ENCODE data around the gene PGBD5. TPM values are rescaled to one million over a fixed set of nuclear protein-coding genes. Genes with fewer than 3 reads are reported as not detected.
"Not testable (repeated sequence)": the region's sequence is repeated elsewhere in the genome, so short reads cannot be mapped to it uniquely, and the experiment has no call there.

PGBD5 gene
- total RNA-seq, 1 donor from 2014 or later: 1.0 TPM

DNA sequence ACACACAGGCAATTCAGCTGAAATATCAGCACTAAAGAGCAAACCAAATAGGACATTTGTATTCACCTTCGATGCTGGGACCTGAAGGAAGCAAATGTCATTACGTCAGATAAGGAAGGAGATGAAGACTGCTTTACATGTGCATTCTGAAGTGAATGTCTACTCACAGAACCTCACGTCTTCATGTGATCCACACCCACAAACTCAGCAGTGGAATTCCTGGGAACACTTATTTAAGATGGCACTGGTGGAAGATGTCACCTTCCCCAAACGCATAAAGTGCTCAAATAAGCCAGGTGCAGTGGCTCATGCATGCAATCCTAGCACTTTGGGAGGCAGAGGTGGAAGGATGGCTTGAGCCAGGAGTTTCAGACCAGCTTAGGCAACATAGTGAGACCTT lies 11.4 kb downstream of the PGBD5 start:
- Mint-ChIP-seq H3K27ac (ENCODE audit: unreplicated experiment) (no peak overlapping the region), H3K4me1 (ENCODE audit: unreplicated experiment) (no peaks in the 10 kb centered on the region), H3K4me3 (ENCODE audit: unreplicated experiment) (no peak overlapping the region), H3K9me3 (ENCODE audit: unreplicated experiment) (no peaks in the 10 kb centered on the region), H3K27me3 (ENCODE audit: unreplicated experiment) (peaks cover 47% of the 10 kb centered on the region), H3K36me3 (ENCODE audit: unreplicated experiment) (no peaks in the 10 kb centered on the region)
- no peak for DNase-seq (ENCODE audit: extremely low spot score, unreplicated experiment)
- TF ChIP-seq, protein P1, sequence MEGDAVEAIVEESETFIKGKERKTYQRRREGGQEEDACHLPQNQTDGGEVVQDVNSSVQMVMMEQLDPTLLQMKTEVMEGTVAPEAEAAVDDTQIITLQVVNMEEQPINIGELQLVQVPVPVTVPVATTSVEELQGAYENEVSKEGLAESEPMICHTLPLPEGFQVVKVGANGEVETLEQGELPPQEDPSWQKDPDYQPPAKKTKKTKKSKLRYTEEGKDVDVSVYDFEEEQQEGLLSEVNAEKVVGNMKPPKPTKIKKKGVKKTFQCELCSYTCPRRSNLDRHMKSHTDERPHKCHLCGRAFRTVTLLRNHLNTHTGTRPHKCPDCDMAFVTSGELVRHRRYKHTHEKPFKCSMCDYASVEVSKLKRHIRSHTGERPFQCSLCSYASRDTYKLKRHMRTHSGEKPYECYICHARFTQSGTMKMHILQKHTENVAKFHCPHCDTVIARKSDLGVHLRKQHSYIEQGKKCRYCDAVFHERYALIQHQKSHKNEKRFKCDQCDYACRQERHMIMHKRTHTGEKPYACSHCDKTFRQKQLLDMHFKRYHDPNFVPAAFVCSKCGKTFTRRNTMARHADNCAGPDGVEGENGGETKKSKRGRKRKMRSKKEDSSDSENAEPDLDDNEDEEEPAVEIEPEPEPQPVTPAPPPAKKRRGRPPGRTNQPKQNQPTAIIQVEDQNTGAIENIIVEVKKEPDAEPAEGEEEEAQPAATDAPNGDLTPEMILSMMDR (IDR thresholded peaks at IDR 0.05): no peak

DNA sequence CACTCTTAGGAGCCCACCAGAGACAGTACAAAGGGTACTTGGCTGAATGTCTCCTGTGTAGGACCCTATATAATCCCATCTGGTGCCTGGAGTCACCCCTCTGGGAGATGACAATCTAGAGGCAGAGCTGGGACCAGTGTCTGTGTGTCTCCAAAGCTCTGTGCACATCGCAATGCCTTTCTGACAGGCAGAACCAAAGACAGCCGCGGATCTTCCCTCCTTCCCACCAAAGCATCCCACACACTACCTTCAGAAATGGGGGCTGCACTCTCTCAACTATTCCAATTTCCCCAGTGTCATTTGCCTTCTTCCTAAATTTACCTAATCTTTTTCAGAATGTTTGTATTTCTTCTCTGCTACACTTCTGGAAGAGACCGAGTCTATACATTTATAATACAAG lies 12.0 kb downstream of the PGBD5 start:
- Mint-ChIP-seq H3K36me3 (ENCODE audit: unreplicated experiment) (no peaks in the 10 kb centered on the region), H3K27ac (ENCODE audit: unreplicated experiment) (no peak overlapping the region), H3K4me3 (ENCODE audit: unreplicated experiment) (no peak overlapping the region), H3K4me1 (ENCODE audit: unreplicated experiment) (no peaks in the 10 kb centered on the region), H3K27me3 (ENCODE audit: unreplicated experiment) (peaks cover 50% of the 10 kb centered on the region), H3K9me3 (ENCODE audit: unreplicated experiment) (no peaks in the 10 kb centered on the region)
- TF ChIP-seq, protein P1 (IDR thresholded peaks at IDR 0.05): no peak
- DNase-seq (ENCODE audit: extremely low spot score, unreplicated experiment): no peak

DNA sequence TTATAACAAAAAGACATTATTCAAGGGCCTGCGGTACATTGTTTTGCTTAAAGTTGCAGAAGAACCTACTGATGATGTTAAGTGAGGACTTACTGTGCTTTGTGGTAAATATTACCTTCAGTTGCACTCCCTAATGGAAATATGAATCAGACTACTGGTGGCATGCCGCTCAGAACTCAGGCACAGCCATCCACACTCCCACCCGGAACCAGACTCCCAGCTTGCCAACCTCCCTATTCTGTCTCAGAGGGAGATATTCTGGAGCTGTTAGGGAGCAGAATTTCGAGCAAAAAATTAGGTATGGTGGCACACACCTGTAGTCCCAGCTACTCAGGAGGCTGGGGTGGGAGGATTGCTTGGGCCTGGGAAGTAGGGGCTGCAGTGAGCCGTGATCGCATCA lies 13.1 kb downstream of the PGBD5 start:
- H3K27ac Mint-ChIP-seq (ENCODE audit: unreplicated experiment): no peak overlapping the region
- no peaks in the 10 kb centered on the region for H3K36me3 Mint-ChIP-seq (ENCODE audit: unreplicated experiment)
- TF ChIP-seq, protein P1 (IDR thresholded peaks at IDR 0.05): no peak
- H3K4me3 Mint-ChIP-seq (ENCODE audit: unreplicated experiment): no peak overlapping the region
- DNase-seq (ENCODE audit: extremely low spot score, unreplicated experiment): no peak
- H3K27me3 Mint-ChIP-seq (ENCODE audit: unreplicated experiment): peaks cover 48% of the 10 kb centered on the region
- H3K4me1 Mint-ChIP-seq (ENCODE audit: unreplicated experiment): no peaks in the 10 kb centered on the region
- no peaks in the 10 kb centered on the region for H3K9me3 Mint-ChIP-seq (ENCODE audit: unreplicated experiment)

DNA sequence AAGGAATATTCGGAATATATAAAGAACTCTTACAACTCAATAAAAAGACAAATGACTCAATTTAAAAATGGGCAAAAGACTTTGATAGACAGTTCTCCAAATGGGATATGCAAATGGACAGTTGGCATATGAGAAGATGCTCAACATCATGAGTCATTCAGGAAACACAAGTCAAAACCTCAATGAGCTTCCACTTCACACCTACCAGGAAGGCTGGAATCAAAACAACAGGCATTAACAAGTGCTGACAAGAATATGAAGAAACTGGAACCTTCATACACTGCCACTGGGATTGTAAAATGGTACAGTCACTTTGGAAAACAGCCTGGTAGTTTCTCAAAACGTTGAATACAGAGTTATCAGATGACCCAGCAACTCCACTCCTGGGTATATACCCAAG lies 17.2 kb downstream of the PGBD5 start:
- TF ChIP-seq, protein P1 (IDR thresholded peaks at IDR 0.05): no peak
- Mint-ChIP-seq H3K27me3 (ENCODE audit: unreplicated experiment) (peaks cover 32% of the 10 kb centered on the region), H3K9me3 (ENCODE audit: unreplicated experiment) (no peaks in the 10 kb centered on the region), H3K4me3 (ENCODE audit: unreplicated experiment) (no peak overlapping the region), H3K4me1 (ENCODE audit: unreplicated experiment) (no peaks in the 10 kb centered on the region), H3K27ac (ENCODE audit: unreplicated experiment) (no peak overlapping the region), H3K36me3 (ENCODE audit: unreplicated experiment) (no peaks in the 10 kb centered on the region)
- DNase-seq (ENCODE audit: extremely low spot score, unreplicated experiment): no peak

DNA sequence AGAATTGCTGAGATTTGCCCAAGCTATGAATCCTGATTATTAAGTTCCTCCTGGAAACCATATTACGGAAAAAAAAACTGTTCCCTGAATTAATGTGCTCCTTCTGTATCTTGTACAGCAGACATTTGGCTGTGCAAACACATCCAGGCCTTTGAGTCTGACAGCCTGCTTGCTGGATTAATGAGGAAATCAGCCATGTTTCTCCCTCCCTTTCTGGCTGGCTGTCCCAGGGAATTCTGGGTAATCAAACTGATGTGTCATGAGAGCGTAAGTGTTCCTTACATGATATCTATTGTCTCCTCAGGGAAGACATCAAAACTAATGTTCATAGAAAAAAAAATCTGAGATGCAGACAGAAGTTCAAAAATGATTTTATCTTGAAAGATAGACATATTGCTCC lies 18.8 kb downstream of the PGBD5 start:
- no peak for DNase-seq (ENCODE audit: extremely low spot score, unreplicated experiment)
- H3K27ac Mint-ChIP-seq (ENCODE audit: unreplicated experiment): no peak overlapping the region
- TF ChIP-seq, protein P1 (IDR thresholded peaks at IDR 0.05): no peak
- no peaks in the 10 kb centered on the region for H3K4me1 Mint-ChIP-seq (ENCODE audit: unreplicated experiment)
- no peak overlapping the region for H3K4me3 Mint-ChIP-seq (ENCODE audit: unreplicated experiment)
- H3K27me3 Mint-ChIP-seq (ENCODE audit: unreplicated experiment): peaks cover 27% of the 10 kb centered on the region
- H3K36me3 Mint-ChIP-seq (ENCODE audit: unreplicated experiment): no peaks in the 10 kb centered on the region
- no peaks in the 10 kb centered on the region for H3K9me3 Mint-ChIP-seq (ENCODE audit: unreplicated experiment)

DNA sequence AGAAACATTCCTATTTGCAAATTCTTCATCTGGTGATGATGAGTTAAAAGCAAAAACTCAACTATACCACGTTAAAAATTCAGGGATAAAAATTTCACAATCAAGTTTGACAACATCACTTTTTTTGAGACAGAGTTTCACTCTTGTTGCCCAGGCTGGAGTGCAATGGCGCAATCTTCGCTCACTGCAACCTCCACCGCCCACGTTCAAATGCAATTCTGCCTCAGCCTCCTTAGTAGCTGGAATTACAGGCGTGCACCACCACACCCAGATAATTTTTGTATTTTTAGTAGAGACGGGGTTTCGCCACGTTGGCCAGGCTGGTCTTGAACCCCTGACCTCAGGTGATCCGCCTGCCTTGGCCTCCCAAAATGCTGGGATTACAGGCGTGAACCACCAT lies 19.4 kb downstream of the PGBD5 start:
- H3K36me3 Mint-ChIP-seq (ENCODE audit: unreplicated experiment); H3K27ac Mint-ChIP-seq (ENCODE audit: unreplicated experiment); H3K4me1 Mint-ChIP-seq (ENCODE audit: unreplicated experiment); DNase-seq (ENCODE audit: extremely low spot score, unreplicated experiment); H3K9me3 Mint-ChIP-seq (ENCODE audit: unreplicated experiment); H3K4me3 Mint-ChIP-seq (ENCODE audit: unreplicated experiment): not testable (repeated sequence)
- peaks cover 25% of the 10 kb centered on the region for H3K27me3 Mint-ChIP-seq (ENCODE audit: unreplicated experiment)
